ENCODE results near the gene CDH4.

DNA sequence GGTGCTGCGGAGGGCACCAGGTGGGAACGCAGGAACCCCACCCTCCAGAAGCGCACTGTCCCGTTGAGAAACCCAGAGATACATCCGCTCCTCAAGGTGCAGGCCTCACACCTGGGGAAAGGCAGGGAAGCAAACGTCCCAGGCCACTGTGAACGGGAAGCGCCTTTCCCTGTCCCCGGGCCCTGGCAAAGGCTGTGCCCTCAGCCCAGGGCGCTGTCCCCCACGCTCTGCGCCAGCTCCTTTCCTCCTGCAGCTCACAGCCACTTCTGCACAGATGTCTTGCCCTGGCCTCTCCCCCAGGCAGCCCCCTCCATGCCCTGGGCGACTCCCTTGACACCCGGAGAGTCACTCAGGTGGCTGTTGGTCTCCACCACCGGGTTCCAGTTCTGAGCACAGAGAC is 609.8 kb downstream of the CDH4 start:
- TF ChIP-seq, protein P1, sequence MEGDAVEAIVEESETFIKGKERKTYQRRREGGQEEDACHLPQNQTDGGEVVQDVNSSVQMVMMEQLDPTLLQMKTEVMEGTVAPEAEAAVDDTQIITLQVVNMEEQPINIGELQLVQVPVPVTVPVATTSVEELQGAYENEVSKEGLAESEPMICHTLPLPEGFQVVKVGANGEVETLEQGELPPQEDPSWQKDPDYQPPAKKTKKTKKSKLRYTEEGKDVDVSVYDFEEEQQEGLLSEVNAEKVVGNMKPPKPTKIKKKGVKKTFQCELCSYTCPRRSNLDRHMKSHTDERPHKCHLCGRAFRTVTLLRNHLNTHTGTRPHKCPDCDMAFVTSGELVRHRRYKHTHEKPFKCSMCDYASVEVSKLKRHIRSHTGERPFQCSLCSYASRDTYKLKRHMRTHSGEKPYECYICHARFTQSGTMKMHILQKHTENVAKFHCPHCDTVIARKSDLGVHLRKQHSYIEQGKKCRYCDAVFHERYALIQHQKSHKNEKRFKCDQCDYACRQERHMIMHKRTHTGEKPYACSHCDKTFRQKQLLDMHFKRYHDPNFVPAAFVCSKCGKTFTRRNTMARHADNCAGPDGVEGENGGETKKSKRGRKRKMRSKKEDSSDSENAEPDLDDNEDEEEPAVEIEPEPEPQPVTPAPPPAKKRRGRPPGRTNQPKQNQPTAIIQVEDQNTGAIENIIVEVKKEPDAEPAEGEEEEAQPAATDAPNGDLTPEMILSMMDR (optimal IDR thresholded peaks at IDR 0.05 in 1 of 3, IDR thresholded peaks at IDR 0.05 in 1 of 3, conservative IDR thresholded peaks at IDR 0.05 in 1 of 3; ENCODE audit: extremely low read depth in 1 of 3, insufficient read depth in 2 of 3, low read length in 3 of 3): no peak
- no peak for TF ChIP-seq EZH2 (IDR thresholded peaks at IDR 0.05; ENCODE audit: low read length)

All from keratinocyte (primary cell).